Fibroblast of villous mesenchyme (primary cell): ENCODE measurements around the gene REG3G. TPM values are rescaled to one million over a fixed set of nuclear protein-coding genes. Genes with fewer than 3 reads are reported as not detected.
A peak's percentile ranks its signal among the peaks of the same experiment; 100 is the strongest.

Experiments
- DNase-seq: peaks from one replicate; pipeline ENCODE4 v3.0.0-alpha.2; 2010; ENCODE audit warnings: low read depth
- H3K4me3 ChIP-seq: 2 replicates; pipeline ENCODE4 v1.5.1; 2011; ENCODE audit warnings: low read depth, mild to moderate bottlenecking, low read length
- CTCF ChIP-seq: IDR thresholded peaks from 2 replicates; pipeline ENCODE4 v1.5.1; 2012; ENCODE audit warnings: low read depth, mild to moderate bottlenecking, low read length; ENCODE audit not compliant: insufficient read depth
- total RNA-seq: library from RNA; depleted of rRNA; stranded (reverse); fragments of >200 nt; gene quantifications from 2 replicates; pipeline ENCODE4 v1.2.3, GENCODE V29; 2012

Gene REG3G
- total RNA-seq, result not detected in 2 replicates

- DNase-seq, result no peak
- H3K4me3 ChIP-seq, result no peak within 1 kb of the TSS
- no peak for TF ChIP-seq CTCF
Measured at GRCh38 chr2:79025421-79025820, at the start of gene REG3G. TSS of gene REG3G (plus strand) at chr2:79025702. CDS start at chr2:79026094, 392 bp downstream.

GRCh38 chr2:78977661-78978145 is 47.8 kb upstream of the REG3G start:
- DNase-seq, result no peak
- no peak for TF ChIP-seq CTCF
- H3K4me3 ChIP-seq, result no peak overlapping the region

GRCh38 chr2:78978340-78978739 is 47.2 kb upstream of the REG3G start:
- no peak for DNase-seq
- no peak overlapping the region for H3K4me3 ChIP-seq
- TF ChIP-seq CTCF, result no peak

GRCh38 chr2:78979380-78980151 is 45.9 kb upstream of the REG3G start:
- peak; percentile 39 for TF ChIP-seq CTCF
- DNase-seq, result peak; percentile 2
- no peak overlapping the region for H3K4me3 ChIP-seq

- no peak for DNase-seq
- no peak for TF ChIP-seq CTCF
- no peak overlapping the region for H3K4me3 ChIP-seq
Measured at GRCh38 chr2:78980152-78980465, 45.4 kb upstream of the REG3G start.

GRCh38 chr2:78980871-78981270 is 44.6 kb upstream of the REG3G start:
- DNase-seq, result no peak
- no peak overlapping the region for H3K4me3 ChIP-seq
- TF ChIP-seq CTCF, result no peak
